Measurements from ENCODE around the gene FAM222A. TPM values are rescaled to one million over a fixed set of nuclear protein-coding genes. Genes with fewer than 3 reads are reported as not detected.

FAM222A gene
- total RNA-seq, 1 donor from 2014 or later, result 6.2 TPM

- ATAC-seq, result no peak
- TF ChIP-seq CTCF (IDR thresholded peaks at IDR 0.05), result no peak
- no peaks in the 10 kb centered on the region for H3K4me1 ChIP-seq
- H3K27me3 ChIP-seq, result no peaks in the 10 kb centered on the region
- no peak overlapping the region for H3K27ac ChIP-seq
- intact Hi-C loops (cut with DNase I), result no loop called here
- no peaks in the 10 kb centered on the region for H3K9me3 ChIP-seq
- no peaks in the 10 kb centered on the region for H3K36me3 ChIP-seq
- no peak overlapping the region for H3K4me3 ChIP-seq
- no peak for DNase-seq
Observed at GRCh38 chr12:109685574-109686447, 27.8 kb upstream of the FAM222A start.

- no peak for DNase-seq
- H3K36me3 ChIP-seq, result no peaks in the 10 kb centered on the region
- ATAC-seq, result no peak
- H3K9me3 ChIP-seq, result no peaks in the 10 kb centered on the region
- TF ChIP-seq CTCF (IDR thresholded peaks at IDR 0.05), result no peak
- H3K4me1 ChIP-seq, result no peaks in the 10 kb centered on the region
- H3K27ac ChIP-seq, result no peak overlapping the region
- H3K4me3 ChIP-seq, result no peak overlapping the region
- intact Hi-C loops (cut with DNase I), result no loop called here
- H3K27me3 ChIP-seq, result no peaks in the 10 kb centered on the region
Observed at GRCh38 chr12:109686523-109686922, 27.1 kb upstream of the FAM222A start.

GRCh38 chr12:109687250-109687649 is 26.4 kb upstream of the FAM222A start:
- intact Hi-C loops (cut with DNase I), result no loop called here
- no peak overlapping the region for H3K4me3 ChIP-seq
- H3K36me3 ChIP-seq, result no peaks in the 10 kb centered on the region
- no peaks in the 10 kb centered on the region for H3K4me1 ChIP-seq
- no peak for ATAC-seq
- no peaks in the 10 kb centered on the region for H3K9me3 ChIP-seq
- DNase-seq, result no peak
- H3K27me3 ChIP-seq, result no peaks in the 10 kb centered on the region
- no peak for TF ChIP-seq CTCF (IDR thresholded peaks at IDR 0.05)
- no peak overlapping the region for H3K27ac ChIP-seq

- intact Hi-C loops (cut with DNase I), result no loop called here
- Histone ChIP-seq H3K9me3 (no peaks in the 10 kb centered on the region), H3K4me1 (no peaks in the 10 kb centered on the region), H3K27ac (no peak overlapping the region), H3K4me3 (no peak overlapping the region), H3K27me3 (no peaks in the 10 kb centered on the region), H3K36me3 (no peaks in the 10 kb centered on the region)
- DNase-seq (no peak), ATAC-seq (no peak)
- no peak for TF ChIP-seq CTCF (IDR thresholded peaks at IDR 0.05)
Observed at GRCh38 chr12:109689426-109689825, 24.2 kb upstream of the FAM222A start.

- intact Hi-C loops (cut with DNase I), result no loop called here
- DNase-seq, result no peak
Observed at GRCh38 chr12:109693160-109693559, 20.5 kb upstream of the FAM222A start.

More at GRCh38 chr12:109693160-109693559, 20.5 kb upstream of the FAM222A start:
- Histone ChIP-seq H3K4me1 (no peaks in the 10 kb centered on the region), H3K4me3 (no peak overlapping the region), H3K36me3 (no peaks in the 10 kb centered on the region), H3K27ac (no peak overlapping the region), H3K9me3 (no peaks in the 10 kb centered on the region), H3K27me3 (no peaks in the 10 kb centered on the region)
- no peak for TF ChIP-seq CTCF (IDR thresholded peaks at IDR 0.05)
- no peak for ATAC-seq
